ENCODE data around the gene ZBTB2. TPM values are rescaled to one million over a fixed set of nuclear protein-coding genes. Genes with fewer than 3 reads are reported as not detected.

Gene ZBTB2
- total RNA-seq, 2 experiments from 2014 or later: 16.4 to 17.0 TPM

GRCh38 chr6:151399679-151400078 lies 8.3 kb upstream of the ZBTB2 start:
- Histone ChIP-seq H3K4me1 (ENCODE audit: insufficient read depth, low read length, poor library complexity, severe bottlenecking) (peaks cover 20% of the 10 kb centered on the region), H3K4me3 (ENCODE audit: low read depth, low read length, poor library complexity, severe bottlenecking) (no peak overlapping the region), H4K20me1 (ENCODE audit: insufficient read depth, low read length) (peaks cover 52% of the 10 kb centered on the region), H3K9me3 (ENCODE audit: low read length) (no peaks in the 10 kb centered on the region), H3K9me2 (ENCODE audit: insufficient read depth, low read length) (no peaks in the 10 kb centered on the region), H3K4me2 (ENCODE audit: low read length) (no peak overlapping the region), H3K27ac (ENCODE audit: low read depth, low read length, poor library complexity, severe bottlenecking) (no peak overlapping the region), H2AFZ (ENCODE audit: low read length) (no peak overlapping the region), H3K79me2 (ENCODE audit: insufficient read depth, low read depth, low read length) (peaks cover 95% of the 10 kb centered on the region), H3K36me3 (ENCODE audit: insufficient read depth, low read length) (peaks cover 93% of the 10 kb centered on the region)
- no peak for DNase-seq (ENCODE audit: low spot score)
- TF ChIP-seq EZH2phosphoT487 (IDR thresholded peaks at IDR 0.05; ENCODE audit: borderline replicate concordance, low read depth, low read length): no peak
- TF ChIP-seq CTCF (conservative IDR thresholded peaks at IDR 0.05; ENCODE audit: low read length): no peak
- ChIA-PET CTCF (ENCODE audit: unreplicated experiment) (no interaction called here), POLR2A (no interaction called here)
- no TSS peak for BruUV-seq (replicated peaks)
- intact Hi-C loops (cut with micrococcal nuclease; ENCODE audit: unreplicated experiment): no loop called here

- H3K27ac ChIP-seq (ENCODE audit: low read depth, low read length, poor library complexity, severe bottlenecking): no peak overlapping the region
- peaks cover 50% of the 10 kb centered on the region for H3K4me1 ChIP-seq (ENCODE audit: insufficient read depth, low read length, poor library complexity, severe bottlenecking)
- H3K9me2 ChIP-seq (ENCODE audit: insufficient read depth, low read length): no peaks in the 10 kb centered on the region
- H3K79me2 ChIP-seq (ENCODE audit: insufficient read depth, low read depth, low read length): peaks cover 81% of the 10 kb centered on the region
- BruUV-seq (replicated peaks): no TSS peak
- CTCF ChIA-PET (ENCODE audit: unreplicated experiment): no interaction called here
- H3K9me3 ChIP-seq (ENCODE audit: low read length): no peaks in the 10 kb centered on the region
- peaks cover 48% of the 10 kb centered on the region for H4K20me1 ChIP-seq (ENCODE audit: insufficient read depth, low read length)
- intact Hi-C loops (cut with micrococcal nuclease; ENCODE audit: unreplicated experiment): loop anchor here (5.0 kb wide), 2 partner anchors 909 to 1589 kb away; partner anchors contain the start of gene FBXO5
- no peak for TF ChIP-seq CTCF (conservative IDR thresholded peaks at IDR 0.05; ENCODE audit: low read length)
- TF ChIP-seq EZH2phosphoT487 (IDR thresholded peaks at IDR 0.05; ENCODE audit: borderline replicate concordance, low read depth, low read length): no peak
- peaks cover 58% of the 10 kb centered on the region for H3K36me3 ChIP-seq (ENCODE audit: insufficient read depth, low read length)
- POLR2A ChIA-PET: interaction anchor here (0.6 to 1.0 kb wide), 3 partner anchors 9 to 791 kb away, joined by 3 to 4 read pairs (median 3); no protein-coding TSS in a partner anchor
- H3K4me3 ChIP-seq (ENCODE audit: low read depth, low read length, poor library complexity, severe bottlenecking): peak overlapping the region; percentile 99
- peak overlapping the region; percentile 81 for H3K4me2 ChIP-seq (ENCODE audit: low read length)
- DNase-seq (ENCODE audit: low spot score): no peak
- no peak overlapping the region for H2AFZ ChIP-seq (ENCODE audit: low read length)
Observed at GRCh38 chr6:151393410-151393809, 2.1 kb upstream of the ZBTB2 start.

DNA sequence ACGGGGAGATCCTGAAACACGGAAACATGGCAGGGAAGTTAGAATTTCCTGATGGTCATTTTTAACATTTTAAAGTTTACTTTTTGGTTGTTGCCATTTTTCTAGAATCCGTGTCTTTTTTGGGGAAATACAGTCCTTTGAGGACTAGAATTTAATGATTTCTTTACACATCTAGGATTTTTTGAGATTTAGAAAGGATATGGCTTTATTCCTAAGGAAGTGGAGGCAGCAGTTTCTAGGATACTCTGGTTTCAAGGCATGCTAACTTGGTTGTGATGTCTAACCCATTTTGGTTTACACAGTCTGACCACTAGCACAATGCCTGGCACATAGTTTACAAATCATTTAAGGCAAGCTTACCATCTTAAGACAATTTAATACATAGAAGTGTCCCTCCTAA lies 1.1 kb upstream of the ZBTB2 start:
- Histone ChIP-seq H3K27ac (ENCODE audit: low read depth, low read length, poor library complexity, severe bottlenecking) (peak overlapping the region; percentile 97), H3K9me3 (ENCODE audit: low read length) (no peaks in the 10 kb centered on the region), H3K4me1 (ENCODE audit: insufficient read depth, low read length, poor library complexity, severe bottlenecking) (peaks cover 60% of the 10 kb centered on the region), H3K9me2 (ENCODE audit: insufficient read depth, low read length) (no peaks in the 10 kb centered on the region), H3K4me2 (ENCODE audit: low read length) (peak overlapping the region; percentile 81), H2AFZ (ENCODE audit: low read length) (no peak overlapping the region), H4K20me1 (ENCODE audit: insufficient read depth, low read length) (peaks cover 43% of the 10 kb centered on the region), H3K79me2 (ENCODE audit: insufficient read depth, low read depth, low read length) (peaks cover 81% of the 10 kb centered on the region), H3K4me3 (ENCODE audit: low read depth, low read length, poor library complexity, severe bottlenecking) (peak overlapping the region; percentile 99), H3K36me3 (ENCODE audit: insufficient read depth, low read length) (peaks cover 57% of the 10 kb centered on the region)
- DNase-seq (ENCODE audit: low spot score): no peak
- no TSS peak for BruUV-seq (replicated peaks)
- TF ChIP-seq CTCF (conservative IDR thresholded peaks at IDR 0.05; ENCODE audit: low read length) (no peak), EZH2phosphoT487 (IDR thresholded peaks at IDR 0.05; ENCODE audit: borderline replicate concordance, low read depth, low read length) (no peak)
- ChIA-PET POLR2A (no interaction called here), CTCF (ENCODE audit: unreplicated experiment) (no interaction called here)
- intact Hi-C loops (cut with micrococcal nuclease; ENCODE audit: unreplicated experiment): loop anchor here (5.0 kb wide), 2 partner anchors 910 to 1590 kb away; partner anchors contain the start of gene FBXO5
